Ovary (tissue), 9 donors: Measurements from ENCODE around the gene DHRS4L2. TPM values are rescaled to one million over a fixed set of nuclear protein-coding genes. Genes with fewer than 3 reads are reported as not detected.

Experiments
- DNase-seq, 5 donors: peaks; one replicate each; pipeline ENCODE4 v3.0.0-alpha.2; 2019 to 2020
- H3K27ac ChIP-seq, 2 donors: fragments of 200-600 bp; one replicate each; pipeline versions ENCODE4 v1.5.1 to v1.8.0; 2019 to 2022
- H3K27me3 ChIP-seq: fragments of 200-600 bp; one replicate; pipeline ENCODE4 v1.8.0; 2022
- H3K36me3 ChIP-seq: fragments of 200-600 bp; sonication (generic); one replicate; pipeline ENCODE4 v1.5.1; 2019
- H3K4me1 ChIP-seq: one replicate; pipeline ENCODE4 v1.8.1; 2013; ENCODE audit warnings: mild to moderate bottlenecking, moderate library complexity; ENCODE audit not compliant: insufficient read depth
- H3K4me3 ChIP-seq: fragments of 200-600 bp; sonication (generic); one replicate; pipeline ENCODE4 v1.5.1; 2017
- H3K9me3 ChIP-seq, 2 donors: fragments of 200-600 bp in 1 of 2; sonication (generic) in 1 of 2; one replicate each; pipeline versions ENCODE4 v1.5.1 to v1.8.1; 2013 to 2019; ENCODE audit warnings: mild to moderate bottlenecking in 1 of 2, moderate library complexity in 1 of 2
- CTCF ChIP-seq, 3 donors: fragments of 450-650 bp in 2 of 3; fragments of 200-600 bp in 1 of 3; IDR thresholded peaks; one replicate each; pipeline versions ENCODE4 v1.5.1 to v1.8.0; 2016 to 2022; ENCODE audit warnings: antibody characterized with exemption in 3 of 3, mild to moderate bottlenecking in 1 of 3
- EP300 ChIP-seq: sonication (generic); formaldehyde crosslinking; IDR thresholded peaks from one replicate; pipeline ENCODE4 v1.6.1; 2017; ENCODE audit warnings: antibody characterized with exemption
- POLR2A ChIP-seq: fragments of 450-650 bp; IDR thresholded peaks from one replicate; pipeline ENCODE4 v1.6.1; 2017; ENCODE audit warnings: antibody characterized with exemption, mild to moderate bottlenecking, moderate library complexity
- WGBS, 3 donors: extraction: QIAGEN DNeasy Blood & Tissue Kit in 1 of 3; methylation state at CpG; one replicate each; pipeline versions ENCODE4 v1.1.5 to v1.1.7; 2013 to 2017; 5-methylcytosine and 5-hydroxymethylcytosine counted together
- intact Hi-C, 4 donors: fragments of 100-400 bp; cut with DNase I; formaldehyde crosslinking; loops; one replicate each; pipeline versions ENCODE4 v1.11.0 to v1.15.1; 2022 to 2023
- polyA plus RNA-seq, 2 donors: library from polyadenylated mRNA; stranded (reverse); fragments of 200-250 nt in 1 of 2; fragments of 350-450 nt in 1 of 2; fragmentation: Illumina TruSeq in 1 of 2; extraction: RNeasy Lipid Tissue Mini Kit (QIAGEN cat#74804) in 1 of 2; gene quantifications; one replicate each; pipeline ENCODE4 v1.2.3, GENCODE V29; 2013 to 2014
- total RNA-seq, 7 donors: library from RNA; depleted of rRNA in 2 of 7; stranded (reverse); fragments of >200 nt in 2 of 7; fragmentation: NEBNext Ultra II Directional in 3 of 7; extraction: Animal tissue kit (Norgen Biotek cat#: 25700) in 3 of 7; gene quantifications; one replicate each; pipeline versions ENCODE4 v1.1.0 to v1.2.4, GENCODE V29; 2016 to 2023
- donor health status: DM: no; HTN: no; CAD: no; lungs with moderate emphysema.
- donor health status: DM: no; HTN: no; CAD: no.
- donor health status: Bipolar disorder and iron deficiency.
- donor health status: DM: yes; HTN: yes; CAD: no.
- donor health status: DM: no; HTN: no; CAD: no.
- donor health status: DM: yes; HTN: yes; CAD: no.

DHRS4L2 gene
- total and polyA plus RNA-seq, 9 donors, result 7.7 to 33.1 (median 19.5) TPM

DNA sequence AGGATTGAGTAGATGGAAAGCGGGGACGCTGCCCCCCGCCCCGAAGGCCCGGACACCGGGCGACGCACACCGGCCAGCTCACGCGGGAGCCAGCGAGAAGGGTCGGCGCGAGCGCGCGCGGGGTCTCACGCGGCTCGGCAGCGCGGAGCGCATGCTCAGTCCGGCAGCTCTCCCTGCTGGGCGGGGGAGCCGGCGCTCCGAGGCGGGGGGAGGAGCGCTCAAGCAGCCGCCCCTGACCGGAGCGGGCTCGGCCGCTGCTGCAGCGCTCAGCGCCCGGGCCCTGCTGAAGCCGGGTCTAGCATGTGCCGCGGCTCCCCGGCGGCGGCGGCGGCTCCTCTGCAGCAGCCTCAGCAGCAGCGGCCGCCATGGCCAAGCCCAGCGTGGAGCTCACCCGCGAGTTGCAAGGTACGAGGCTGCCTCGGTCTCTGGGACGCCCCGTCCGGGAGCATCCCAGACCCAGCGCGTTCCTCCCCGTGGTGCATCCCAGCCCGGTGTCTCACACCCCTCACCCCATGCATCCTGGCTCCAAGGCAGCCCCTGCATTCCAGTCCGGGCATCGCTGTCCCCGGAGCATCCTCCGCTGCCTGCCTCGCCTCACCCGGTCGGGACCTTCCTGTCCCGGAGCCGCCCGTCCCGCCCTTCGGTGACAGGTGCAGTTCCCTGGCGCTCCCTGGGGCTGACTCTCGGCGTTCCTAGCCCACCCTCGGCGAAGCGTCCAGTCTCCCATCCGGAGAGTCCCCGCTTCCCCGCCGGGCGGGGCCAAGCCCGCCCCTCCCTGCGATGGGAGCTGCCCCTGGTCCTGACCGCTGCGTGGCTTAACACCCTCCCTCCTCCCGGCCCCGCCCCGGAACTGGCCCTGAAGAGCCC, 63.3 kb downstream of the DHRS4L2 start, which contains the start of gene CARMIL3:
Gene CARMIL3, plus strand, starts transcription at position 221 of the 867 bp plus-strand sequence. Its CDS starts 145 bp downstream, at position 366.
- Histone ChIP-seq H3K27me3 (no peaks in the 10 kb centered on the region), H3K27ac (peak within 1 kb of the TSS in 1 of 2 donors; percentile 19), H3K36me3 (no peaks in the 10 kb centered on the region), H3K4me3 (peak within 1 kb of the TSS; percentile 44), H3K4me1 (peaks cover 9% of the 10 kb centered on the region), H3K9me3 (no peaks in the 10 kb centered on the region)
- TF ChIP-seq POLR2A (no peak), CTCF (IDR thresholded peaks at IDR 0.05) (no peak), EP300 (no peak)
- DNase-seq, result peak; percentile 59 to 81 (median 65)
- intact Hi-C loops, result loop anchor here in 2 of 4 donors (10.0 kb wide), 1 partner anchor 53 kb away; no protein-coding TSS in a partner anchor
- WGBS, 3 donors, result 0 to 1% (median 0%) methylated on average over 73 to 92 of the region's 92 CpGs

- no peak for TF ChIP-seq CTCF (IDR thresholded peaks at IDR 0.05)
- no peak for TF ChIP-seq EP300
- TF ChIP-seq POLR2A, result no peak
Observed at GRCh38 chr14:24052656-24053547, 64.2 kb downstream of the DHRS4L2 start.

GRCh38 chr14:24053548-24054323, 65.0 kb downstream of the DHRS4L2 start:
- Histone ChIP-seq H3K27ac (no peak overlapping the region), H3K9me3 (no peaks in the 10 kb centered on the region), H3K36me3 (no peaks in the 10 kb centered on the region), H3K4me3 (no peak overlapping the region), H3K27me3 (no peaks in the 10 kb centered on the region), H3K4me1 (peaks cover 9% of the 10 kb centered on the region)
- peak in 2 of 5 donors; percentile 14 to 32 for DNase-seq
- WGBS, 3 donors, result 71 to 77% (median 75%) methylated on average over 10 of the region's 10 CpGs
- TF ChIP-seq POLR2A (no peak), CTCF (IDR thresholded peaks at IDR 0.05) (no peak), EP300 (no peak)
- intact Hi-C loops, result loop anchor here in 2 of 4 donors (10.0 kb wide), 1 partner anchor 51 kb away; no protein-coding TSS in a partner anchor

More at GRCh38 chr14:24052656-24053547, 64.2 kb downstream of the DHRS4L2 start:
- intact Hi-C loops, result loop anchor here in 2 of 4 donors (10.0 kb wide), 1 partner anchor 52 kb away; no protein-coding TSS in a partner anchor
- H3K27ac ChIP-seq, result no peak overlapping the region
- H3K9me3 ChIP-seq, result no peaks in the 10 kb centered on the region
- 39 to 46% (median 39%) methylated on average over 20 of the region's 20 CpGs for WGBS, 3 donors
- peak overlapping the region; percentile 44 for H3K4me3 ChIP-seq
- peaks cover 9% of the 10 kb centered on the region for H3K4me1 ChIP-seq
- H3K27me3 ChIP-seq, result no peaks in the 10 kb centered on the region
- no peak for DNase-seq
- no peaks in the 10 kb centered on the region for H3K36me3 ChIP-seq
